NCI-H1092 treated with DMSO at 0.1 percent for 48 hours (cell line): Measurements from ENCODE around the gene GAS6.
"Not testable (repeated sequence)": the region's sequence is repeated elsewhere in the genome, so short reads cannot be mapped to it uniquely, and the experiment has no call there.

Source experiments
- DNase-seq: peaks from one replicate; lab custom pipeline; 2025; lab: John Stamatoyannopoulos, UW

Gene GAS6

GRCh38 chr13:113863524-113864272 lies at the start of gene GAS6:
TSS of gene GAS6 (minus strand) at chr13:113864076. CDS start at chr13:113863920, 156 bp downstream.
- DNase-seq = peak; percentile 47

- DNase-seq = not testable (repeated sequence)
Observed at GRCh38 chr13:113913408-113913807, 49.5 kb upstream of the GAS6 start.

GRCh38 chr13:113912596-113912995 lies 48.7 kb upstream of the GAS6 start:
- no peak for DNase-seq

GRCh38 chr13:113907635-113908617 lies 44.0 kb upstream of the GAS6 start:
- peak; percentile 80 for DNase-seq

GRCh38 chr13:113906571-113906970 lies 42.7 kb upstream of the GAS6 start:
- DNase-seq = peak; percentile 81

GRCh38 chr13:113905942-113906341 lies 42.1 kb upstream of the GAS6 start:
- DNase-seq = no peak

- DNase-seq = no peak
Observed at GRCh38 chr13:113905018-113905417, 41.1 kb upstream of the GAS6 start.

- no peak for DNase-seq
Observed at GRCh38 chr13:113904411-113904810, 40.5 kb upstream of the GAS6 start.

- no peak for DNase-seq
Observed at GRCh38 chr13:113903912-113904311, 40.0 kb upstream of the GAS6 start.

- DNase-seq = no peak
Observed at GRCh38 chr13:113902986-113903775, 39.3 kb upstream of the GAS6 start.

- DNase-seq = no peak
Observed at GRCh38 chr13:113902481-113902880, 38.6 kb upstream of the GAS6 start.

- DNase-seq = no peak
Observed at GRCh38 chr13:113901642-113902041, 37.8 kb upstream of the GAS6 start.

- no peak for DNase-seq
Observed at GRCh38 chr13:113901231-113901630, 37.4 kb upstream of the GAS6 start.

- DNase-seq = no peak
Observed at GRCh38 chr13:113900646-113901045, 36.8 kb upstream of the GAS6 start.

- no peak for DNase-seq
Observed at GRCh38 chr13:113898391-113898790, 34.5 kb upstream of the GAS6 start.

GRCh38 chr13:113897966-113898365 lies 34.1 kb upstream of the GAS6 start:
- no peak for DNase-seq

- no peak for DNase-seq
Observed at GRCh38 chr13:113897161-113897560, 33.3 kb upstream of the GAS6 start.

GRCh38 chr13:113895436-113895835 lies 31.6 kb upstream of the GAS6 start:
- no peak for DNase-seq

GRCh38 chr13:113890774-113891480 lies 27.1 kb upstream of the GAS6 start:
- no peak for DNase-seq

- DNase-seq = no peak
Observed at GRCh38 chr13:113889467-113889866, 25.6 kb upstream of the GAS6 start.

GRCh38 chr13:113888701-113889330 lies 24.9 kb upstream of the GAS6 start:
- no peak for DNase-seq
